ENCODE results near the gene GNA12. TPM values are rescaled to one million over a fixed set of nuclear protein-coding genes. Genes with fewer than 3 reads are reported as not detected.
A peak's percentile ranks its signal among the peaks of the same experiment; 100 is the strongest.

Gene GNA12
- total and polyA plus RNA-seq, 10 of the 15 experiments (the other 5 are each of a cell fraction or from before 2014, with no cell fraction given) = 1.9 to 51.8 (median 12.6) TPM

- peaks cover 24% of the 10 kb centered on the region for H3K4me1 ChIP-seq (ENCODE audit: control insufficient read depth, insufficient read depth, low read length)
- no peaks in the 10 kb centered on the region for H3K79me2 ChIP-seq (ENCODE audit: control insufficient read depth, insufficient read depth, low read length)
- RAD21 ChIA-PET (ENCODE audit: unreplicated experiment) = interaction anchor here (0.6 to 2.5 kb wide), 6 partner anchors 15 to 298 kb away, joined by 3 to 9 read pairs (median 4); no protein-coding TSS in a partner anchor
- CTCF ChIA-PET = interaction anchor here (0.9 to 4.9 kb wide), 18 partner anchors 9 to 536 kb away, joined by 3 to 48 read pairs (median 6); no protein-coding TSS in a partner anchor
- peak overlapping the region; percentile 75 for H3K9ac ChIP-seq (ENCODE audit: control insufficient read depth, insufficient read depth, low read length)
- no peaks in the 10 kb centered on the region for H4K20me1 ChIP-seq (ENCODE audit: control insufficient read depth, insufficient read depth)
- H3K27ac ChIP-seq (ENCODE audit: control insufficient read depth, insufficient read depth) = peak overlapping the region; percentile 89
- SMC1A ChIA-PET (ENCODE audit: uncharacterized antibody, unreplicated experiment) = interaction anchor here (0.7 to 2.1 kb wide), 9 partner anchors 107 to 385 kb away, joined by 3 to 6 read pairs (median 3); no protein-coding TSS in a partner anchor
- under 1% methylated on average over 17 of the region's 18 CpGs for WGBS (ENCODE audit: insufficient coverage, insufficient replicate concordance, low lambda C conversion rate, missing lambda C conversion rate)
- no peaks in the 10 kb centered on the region for H3K9me3 ChIP-seq (replicated peaks; ENCODE audit: control insufficient read depth, insufficient read depth, low read length)
- in situ Hi-C loops (cut with MboI) (loop anchor here (10.0 kb wide), 1 partner anchor 1031 kb away; no protein-coding TSS in a partner anchor), intact Hi-C loops (cut with micrococcal nuclease; ENCODE audit: unreplicated experiment) (loop anchor here (1.0 to 2.0 kb wide), 2 partner anchors 42 to 105 kb away; no protein-coding TSS in a partner anchor)
- H3K4me3 ChIP-seq = peak overlapping the region; percentile 49; the same call in 1 of the 2 replicates
- no peaks in the 10 kb centered on the region for H3K27me3 ChIP-seq (replicated peaks in 1 of 2; ENCODE audit: control insufficient read depth in 2 of 2, insufficient read depth in 2 of 2, low read length in 1 of 2)
- no TSS peak for BruUV-seq (replicated peaks)
- ATAC-seq (peak; percentile 95), FAIRE-seq (peak; percentile 98), DNase-seq (ENCODE audit: low read depth, low spot score) (peak; percentile 84)
- H2AFZ ChIP-seq (ENCODE audit: control insufficient read depth, low read depth, low read length) = peak overlapping the region; percentile 82
- POLR2A ChIA-PET = no interaction called here
- H3K36me3 ChIP-seq (ENCODE audit: control insufficient read depth in 2 of 2, insufficient read depth in 2 of 2, low read length in 1 of 2) = no peaks in the 10 kb centered on the region
- peak overlapping the region; percentile 85 for H3K4me2 ChIP-seq (ENCODE audit: control insufficient read depth, insufficient read depth)
- TF ChIP-seq POU2F2 (IDR thresholded peaks at IDR 0.05; ENCODE audit: borderline replicate concordance, low read depth, low read length) (peak; percentile 87), FOXK2 (IDR thresholded peaks at IDR 0.05) (no peak), JUND (IDR thresholded peaks at IDR 0.05; ENCODE audit: low read depth, low read length) (peak; percentile 35; the same call in 1 of the 2 replicates), KLF5 (IDR thresholded peaks at IDR 0.05; ENCODE audit: partially characterized antibody) (no peak), TCF12 (IDR thresholded peaks at IDR 0.05; ENCODE audit: low read depth, low read length) (0 out of 2 replicates have a peak, but pooled peaks have one; percentile 55), MEF2A (IDR thresholded peaks at IDR 0.05; ENCODE audit: insufficient read depth, low read depth, low read length) (0 out of 2 replicates have a peak, but pooled peaks have one; percentile 18), ZBTB11 (CRISPR knock-in tag; IDR thresholded peaks at IDR 0.05) (no peak), RAD51 (IDR thresholded peaks at IDR 0.05) (no peak), SMARCA5 (IDR thresholded peaks at IDR 0.05) (no peak), TCF3 (IDR thresholded peaks at IDR 0.05; ENCODE audit: borderline replicate concordance, insufficient read depth, low read depth, low read length) (0 out of 2 replicates have a peak, but pooled peaks have one; percentile 16), MXI1 (IDR thresholded peaks at IDR 0.05; ENCODE audit: low read depth, low read length) (no peak), HDAC6 (IDR thresholded peaks at IDR 0.05; ENCODE audit: unreplicated experiment) (no peak), FOS (IDR thresholded peaks at IDR 0.05; ENCODE audit: borderline replicate concordance, extremely low read depth, insufficient read length) (no peak), PAX8 (IDR thresholded peaks at IDR 0.05) (no peak), TCF7 (IDR thresholded peaks at IDR 0.05; ENCODE audit: borderline replicate concordance) (no peak), EED (IDR thresholded peaks at IDR 0.05; ENCODE audit: low read depth) (peak; percentile 96), BCLAF1 (IDR thresholded peaks at IDR 0.05) (no peak), EGR1 (IDR thresholded peaks at IDR 0.05; ENCODE audit: borderline replicate concordance in 1 of 2, low read depth in 2 of 2, low read length in 2 of 2) (no peak)
Observed at GRCh38 chr7:2863461-2864066, 19.5 kb upstream of the GNA12 start.
